Pancreas (tissue), 10 donors: ENCODE measurements around the gene TYRP1. TPM values are rescaled to one million over a fixed set of nuclear protein-coding genes. Genes with fewer than 3 reads are reported as not detected.

ENCODE experiments used
- ATAC-seq, 4 donors: fragments of 200-7000 bp; cut with Tn5 transposase; one replicate each; pipeline versions ENCODE4 v1.8.0 to v1.9.1; 2020; ENCODE audit warnings: mild to moderate bottlenecking in 4 of 4, moderate library complexity in 4 of 4
- DNase-seq, 6 donors: peaks; one replicate each; pipeline ENCODE4 v3.0.0-alpha.2; 2020
- FAIRE-seq: peaks from 2 replicates; lab custom pipeline; 2012; peaks lifted over from hg19 to GRCh38; lab: Jason Lieb, UNC
- H3K27ac ChIP-seq, 4 donors: fragments of 200-600 bp; sonication (generic); 1 replicate in 3 of 4; 2 replicates in 1 of 4; pipeline versions ENCODE4 v1.5.0 to v1.8.0; 2020
- H3K27me3 ChIP-seq, 4 donors: fragments of 200-600 bp; one replicate each; pipeline ENCODE4 v1.8.0; 2021
- H3K36me3 ChIP-seq, 3 donors: fragments of 200-600 bp; sonication (generic) in 1 of 3; one replicate each; pipeline versions ENCODE4 v1.5.0 to v1.8.0; 2020 to 2021
- H3K4me1 ChIP-seq, 3 donors: fragments of 200-600 bp; one replicate each; pipeline ENCODE4 v1.8.0; 2021
- H3K4me3 ChIP-seq, 4 donors: fragments of 200-600 bp; sonication (generic) in 2 of 4; one replicate each; pipeline versions ENCODE4 v1.5.0 to v1.8.0; 2020 to 2021
- H3K9me3 ChIP-seq, 4 donors: fragments of 200-600 bp; one replicate each; pipeline ENCODE4 v1.8.0; 2021
- CTCF ChIP-seq, 4 donors: fragments of 200-600 bp; sonication (generic) in 3 of 4; IDR thresholded peaks; one replicate each; pipeline versions ENCODE4 v1.5.0 to v1.8.0; 2021; ENCODE audit warnings: antibody characterized with exemption in 4 of 4
- WGBS, 2 donors: extraction: QIAGEN DNeasy Blood & Tissue Kit; methylation state at CpG; one replicate each; pipeline ENCODE4 v1.1.7; 2013; 5-methylcytosine and 5-hydroxymethylcytosine counted together
- intact Hi-C, 3 donors: fragments of 100-400 bp; cut with DNase I; formaldehyde crosslinking; loops; one replicate each; pipeline versions ENCODE4 v1.11.1 to v1.14.2; 2022
- polyA plus RNA-seq, 2 donors: library from polyadenylated mRNA; stranded (reverse); fragments of 200-250 nt; gene quantifications; one replicate each; pipeline ENCODE4 v1.2.3, GENCODE V29; 2013
- total RNA-seq, 6 donors: library from RNA; stranded (reverse); fragmentation: NEBNext Ultra II Directional in 4 of 6; extraction: Animal tissue kit (Norgen Biotek cat#: 25700) in 4 of 6; gene quantifications; one replicate each; pipeline versions ENCODE4 v1.2.1 to v1.2.4, GENCODE V29; 2021 to 2023
- donor health status: healthy with polysubstance abuse.
- donor health status: DM: no; HTN: no; CAD: no; lungs with moderate emphysema.
- donor health status: DM: no; HTN: no; CAD: no.
- donor health status: control.
- donor health status: control.
- donor health status: Bipolar disorder and iron deficiency.
- donor health status: DM: yes; HTN: yes; CAD: no.
- donor health status: DM: no; HTN: no; CAD: no.
- donor health status: DM: no; HTN: no; CAD: no.
- donor health status: DM: yes; HTN: yes; CAD: no.

TYRP1 gene
- total and polyA plus RNA-seq, 8 donors, result 0.14 to 0.23 TPM; not detected in 6

- TF ChIP-seq CTCF (IDR thresholded peaks at IDR 0.05), result no peak
- FAIRE-seq, result no peak
- no peak overlapping the region for H3K27ac ChIP-seq
- intact Hi-C loops, result no loop called here
- no peaks in the 10 kb centered on the region for H3K9me3 ChIP-seq
- no peaks in the 10 kb centered on the region for H3K36me3 ChIP-seq
- no peak for ATAC-seq
- no peaks in the 10 kb centered on the region for H3K4me1 ChIP-seq
- no peak for DNase-seq
- H3K27me3 ChIP-seq, result no peaks in the 10 kb centered on the region
- WGBS, 2 donors, result 76 to 84% methylated on average over 1 of the region's 1 CpG
- H3K4me3 ChIP-seq, result no peak overlapping the region
Measured at GRCh38 chr9:12698986-12699385, 5.8 kb downstream of the TYRP1 start.

- ATAC-seq, result no peak
- TF ChIP-seq CTCF (IDR thresholded peaks at IDR 0.05), result no peak
- Histone ChIP-seq H3K9me3 (no peaks in the 10 kb centered on the region), H3K4me1 (no peaks in the 10 kb centered on the region), H3K36me3 (no peaks in the 10 kb centered on the region), H3K27me3 (no peaks in the 10 kb centered on the region), H3K4me3 (no peak overlapping the region), H3K27ac (no peak overlapping the region)
- intact Hi-C loops, result no loop called here
- no peak for DNase-seq
- FAIRE-seq, result no peak
Measured at GRCh38 chr9:12699529-12699928, 6.3 kb downstream of the TYRP1 start.

GRCh38 chr9:12701126-12701525 is 7.9 kb downstream of the TYRP1 start:
- Histone ChIP-seq H3K27ac (no peak overlapping the region), H3K4me3 (no peak overlapping the region), H3K27me3 (no peaks in the 10 kb centered on the region), H3K4me1 (no peaks in the 10 kb centered on the region), H3K9me3 (no peaks in the 10 kb centered on the region), H3K36me3 (no peaks in the 10 kb centered on the region)
- DNase-seq, result no peak
- FAIRE-seq, result no peak
- no peak for ATAC-seq
- TF ChIP-seq CTCF (IDR thresholded peaks at IDR 0.05), result no peak
- intact Hi-C loops, result no loop called here

- Histone ChIP-seq H3K4me1 (no peaks in the 10 kb centered on the region), H3K9me3 (no peaks in the 10 kb centered on the region), H3K27ac (no peak overlapping the region), H3K36me3 (no peaks in the 10 kb centered on the region), H3K27me3 (no peaks in the 10 kb centered on the region), H3K4me3 (no peak overlapping the region)
- TF ChIP-seq CTCF (IDR thresholded peaks at IDR 0.05), result peak; percentile 8 to 35 (median 32)
- 16 to 17% methylated on average over 6 of the region's 6 CpGs for WGBS, 2 donors
- FAIRE-seq (no peak), ATAC-seq (peak; percentile 72 to 88 (median 84)), DNase-seq (peak in 2 of 6 donors; percentile 23 to 44)
- intact Hi-C loops, result no loop called here
Measured at GRCh38 chr9:12702160-12702758, 9.1 kb downstream of the TYRP1 start.

- Histone ChIP-seq H3K27ac (no peak overlapping the region), H3K4me1 (no peaks in the 10 kb centered on the region), H3K9me3 (no peaks in the 10 kb centered on the region), H3K27me3 (no peaks in the 10 kb centered on the region), H3K36me3 (no peaks in the 10 kb centered on the region), H3K4me3 (no peak overlapping the region)
- 18 to 24% methylated on average over 1 of the region's 1 CpG for WGBS, 2 donors
- DNase-seq (no peak), ATAC-seq (no peak), FAIRE-seq (no peak)
- no peak for TF ChIP-seq CTCF (IDR thresholded peaks at IDR 0.05)
- intact Hi-C loops, result no loop called here
Measured at GRCh38 chr9:12703996-12704395, 10.8 kb downstream of the TYRP1 start.
